ENCODE data around the gene DYNLT4.

Gene DYNLT4

DNA sequence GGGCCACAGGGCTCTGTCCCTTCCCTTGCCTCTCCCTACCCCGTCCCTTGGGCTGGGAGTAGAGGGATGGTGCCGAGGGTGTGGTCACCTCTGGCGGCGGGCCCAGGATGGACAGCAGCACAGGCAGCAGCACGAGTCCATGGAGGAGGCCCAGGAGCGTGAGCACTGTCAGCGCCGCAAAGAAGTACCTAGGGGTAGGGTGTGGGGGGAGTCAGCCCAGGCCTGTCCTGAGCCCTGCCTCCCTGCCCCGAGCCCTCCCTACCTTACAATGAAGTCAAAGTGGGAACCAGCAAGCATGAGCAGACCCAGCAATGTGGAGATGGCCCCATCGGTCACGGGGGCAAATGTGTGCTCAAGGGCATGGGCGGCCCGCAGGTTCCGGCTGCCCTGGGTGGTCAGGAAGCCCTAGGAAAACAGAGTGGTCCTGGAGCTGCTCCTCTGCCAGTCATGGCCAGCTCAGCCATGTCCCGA is 15.9 kb upstream of the DYNLT4 start:
- TF ChIP-seq, protein P1, sequence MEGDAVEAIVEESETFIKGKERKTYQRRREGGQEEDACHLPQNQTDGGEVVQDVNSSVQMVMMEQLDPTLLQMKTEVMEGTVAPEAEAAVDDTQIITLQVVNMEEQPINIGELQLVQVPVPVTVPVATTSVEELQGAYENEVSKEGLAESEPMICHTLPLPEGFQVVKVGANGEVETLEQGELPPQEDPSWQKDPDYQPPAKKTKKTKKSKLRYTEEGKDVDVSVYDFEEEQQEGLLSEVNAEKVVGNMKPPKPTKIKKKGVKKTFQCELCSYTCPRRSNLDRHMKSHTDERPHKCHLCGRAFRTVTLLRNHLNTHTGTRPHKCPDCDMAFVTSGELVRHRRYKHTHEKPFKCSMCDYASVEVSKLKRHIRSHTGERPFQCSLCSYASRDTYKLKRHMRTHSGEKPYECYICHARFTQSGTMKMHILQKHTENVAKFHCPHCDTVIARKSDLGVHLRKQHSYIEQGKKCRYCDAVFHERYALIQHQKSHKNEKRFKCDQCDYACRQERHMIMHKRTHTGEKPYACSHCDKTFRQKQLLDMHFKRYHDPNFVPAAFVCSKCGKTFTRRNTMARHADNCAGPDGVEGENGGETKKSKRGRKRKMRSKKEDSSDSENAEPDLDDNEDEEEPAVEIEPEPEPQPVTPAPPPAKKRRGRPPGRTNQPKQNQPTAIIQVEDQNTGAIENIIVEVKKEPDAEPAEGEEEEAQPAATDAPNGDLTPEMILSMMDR (IDR thresholded peaks at IDR 0.05; ENCODE audit: low read depth, low read length), result no peak
- no peaks in the 10 kb centered on the region for H3K9me3 ChIP-seq
- H3K36me3 ChIP-seq, result no peaks in the 10 kb centered on the region
- H3K27me3 ChIP-seq, result no peaks in the 10 kb centered on the region
- H3K4me1 ChIP-seq, result no peaks in the 10 kb centered on the region
- no peak overlapping the region for H3K4me3 ChIP-seq (ENCODE audit: low read depth, low read length)
- DNase-seq, result no peak

DNA sequence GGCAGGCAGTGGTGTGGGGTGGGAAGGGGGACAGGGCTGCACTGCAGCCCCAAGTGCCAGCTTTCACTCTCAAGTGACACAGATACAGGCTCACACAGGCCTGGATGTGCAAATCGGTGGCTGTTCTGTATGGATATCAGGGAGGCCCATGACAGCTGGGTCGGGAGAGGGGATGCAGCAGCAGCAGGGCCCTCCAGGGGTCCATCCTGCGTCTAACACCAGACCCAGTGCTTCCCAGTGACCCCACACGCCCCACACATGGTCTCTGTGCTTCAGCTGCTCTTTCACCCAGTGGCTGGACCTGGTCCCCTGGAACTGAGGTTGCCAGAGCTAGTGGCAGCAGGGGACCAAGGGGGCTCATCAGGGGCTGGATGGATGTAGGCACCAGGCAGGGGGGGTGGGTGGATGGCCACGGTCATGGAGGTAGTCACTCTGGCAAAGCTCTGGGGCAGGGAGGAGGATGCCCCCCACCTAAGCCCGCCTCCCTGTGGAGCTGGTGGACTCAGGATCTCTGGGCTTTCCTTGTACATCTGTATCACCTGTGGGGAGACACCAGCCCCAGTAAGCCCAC is 15.1 kb upstream of the DYNLT4 start:
- H3K27me3 ChIP-seq, result no peaks in the 10 kb centered on the region
- no peaks in the 10 kb centered on the region for H3K4me1 ChIP-seq
- H3K9me3 ChIP-seq, result no peaks in the 10 kb centered on the region
- no peaks in the 10 kb centered on the region for H3K36me3 ChIP-seq
- TF ChIP-seq, protein P1 (IDR thresholded peaks at IDR 0.05; ENCODE audit: low read depth, low read length), result no peak
- no peak for DNase-seq
- H3K4me3 ChIP-seq (ENCODE audit: low read depth, low read length), result no peak overlapping the region

DNA sequence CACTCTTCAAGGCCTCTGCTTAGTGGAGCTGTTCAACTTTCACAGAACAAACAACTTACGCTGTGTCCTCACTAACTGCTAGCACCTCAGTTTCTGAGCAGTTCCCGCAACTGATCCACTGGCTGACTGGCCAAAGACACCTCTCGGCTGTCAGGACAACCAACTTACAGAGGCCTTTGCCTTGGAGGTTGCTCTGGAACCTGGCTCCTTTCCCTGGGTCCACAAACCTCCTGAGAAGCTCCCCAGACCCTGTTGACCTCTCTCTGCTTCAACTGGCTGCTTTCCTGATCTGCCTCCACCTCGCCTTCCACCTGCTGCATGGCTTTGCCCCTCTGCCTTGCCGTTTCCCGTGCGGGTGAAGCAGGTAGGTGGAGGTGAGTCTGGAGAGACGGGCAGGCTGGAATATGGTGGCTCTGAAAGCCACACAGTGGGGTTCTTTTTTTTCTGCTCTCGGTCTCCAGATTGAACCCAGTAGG is 14.1 kb upstream of the DYNLT4 start:
- H3K4me3 ChIP-seq (ENCODE audit: low read depth, low read length), result no peak overlapping the region
- no peaks in the 10 kb centered on the region for H3K4me1 ChIP-seq
- TF ChIP-seq, protein P1 (IDR thresholded peaks at IDR 0.05; ENCODE audit: low read depth, low read length), result no peak
- no peak for DNase-seq
- no peaks in the 10 kb centered on the region for H3K9me3 ChIP-seq
- no peaks in the 10 kb centered on the region for H3K27me3 ChIP-seq
- H3K36me3 ChIP-seq, result no peaks in the 10 kb centered on the region

DNA sequence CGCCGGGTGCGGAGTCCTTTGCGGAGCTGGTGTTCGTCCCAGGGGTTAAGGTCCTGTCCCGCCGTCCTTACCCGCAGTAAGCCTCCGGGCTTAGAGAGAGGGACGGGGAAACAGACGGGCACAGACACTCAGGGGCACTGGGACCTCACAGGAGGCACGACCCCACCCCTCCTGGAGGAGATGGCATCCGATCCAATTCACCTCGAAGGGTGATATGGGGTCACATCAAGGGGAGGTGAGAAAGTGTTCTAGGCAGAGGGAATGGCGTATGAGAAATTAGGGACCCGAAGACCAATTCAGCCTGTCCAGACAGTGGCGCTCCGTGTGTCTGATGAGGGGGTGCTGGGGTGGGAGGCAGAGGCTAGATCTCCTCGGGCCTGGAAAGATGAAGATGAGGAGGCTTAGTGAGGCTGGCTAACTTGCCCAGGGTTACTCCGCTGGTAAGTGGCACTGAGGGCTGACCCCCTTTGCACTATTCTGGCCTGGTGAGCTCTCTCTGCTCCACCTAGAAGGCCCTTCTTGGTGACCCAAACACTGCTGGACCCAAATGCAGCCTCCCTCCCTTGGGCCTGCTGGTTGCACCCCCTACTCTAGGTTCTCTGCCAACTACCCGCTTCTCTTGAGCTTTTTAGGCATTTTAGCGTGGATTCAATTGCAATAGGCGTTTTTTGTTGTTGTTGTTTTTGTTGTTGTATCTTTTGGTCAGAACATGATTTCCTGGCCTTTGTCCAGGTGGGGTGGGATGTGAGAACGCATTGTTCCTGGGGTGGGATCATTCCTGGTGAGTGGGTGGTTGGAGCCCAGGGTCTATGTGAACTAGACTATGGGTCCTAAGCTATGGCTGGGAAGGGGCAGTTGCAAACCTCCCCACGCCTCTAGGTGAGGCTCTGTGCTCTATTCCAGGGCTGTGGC is 13.4 kb upstream of the DYNLT4 start:
- Histone ChIP-seq H3K4me3 (ENCODE audit: low read depth, low read length) (peak overlapping the region; percentile 55), H3K36me3 (no peaks in the 10 kb centered on the region), H3K4me1 (no peaks in the 10 kb centered on the region), H3K9me3 (no peaks in the 10 kb centered on the region), H3K27me3 (no peaks in the 10 kb centered on the region)
- no peak for DNase-seq
- TF ChIP-seq, protein P1 (IDR thresholded peaks at IDR 0.05; ENCODE audit: low read depth, low read length), result no peak

DNA sequence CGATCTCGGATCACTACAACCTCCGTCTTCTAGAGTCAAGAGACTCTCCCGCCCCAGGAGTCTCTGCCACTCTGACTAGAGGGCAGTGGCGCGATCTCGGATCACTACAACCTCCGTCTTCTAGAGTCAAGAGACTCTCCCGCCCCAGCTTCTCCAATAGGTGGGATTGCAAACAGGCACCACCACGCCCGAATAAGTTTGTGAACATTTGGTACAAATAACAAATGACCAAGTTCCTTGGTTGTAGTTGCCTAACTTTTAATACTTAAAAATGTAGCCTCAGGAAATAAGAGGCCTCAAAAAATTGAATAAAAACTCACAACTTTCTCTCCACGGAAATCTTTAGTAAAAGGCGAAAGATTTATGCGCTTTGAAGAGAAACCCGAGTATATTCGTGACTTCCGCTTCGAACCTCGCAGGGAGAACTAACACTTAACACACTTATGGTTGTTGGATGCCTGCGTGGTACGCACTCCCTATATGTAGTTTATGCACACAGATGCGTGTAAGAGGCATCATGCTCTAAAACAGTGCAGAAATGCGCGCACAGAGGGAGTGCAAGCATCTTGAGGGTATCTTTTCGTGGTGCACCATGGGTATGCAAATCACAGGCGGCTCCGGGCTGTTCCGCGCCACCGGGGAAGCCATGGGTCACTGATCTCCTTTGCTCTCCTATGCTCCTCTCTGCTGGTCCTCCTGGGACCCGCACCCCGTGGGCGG is 12.6 kb upstream of the DYNLT4 start:
- DNase-seq, result peak; percentile 73
- no peaks in the 10 kb centered on the region for H3K36me3 ChIP-seq
- H3K27me3 ChIP-seq, result no peaks in the 10 kb centered on the region
- TF ChIP-seq, protein P1 (IDR thresholded peaks at IDR 0.05; ENCODE audit: low read depth, low read length), result no peak
- H3K4me3 ChIP-seq (ENCODE audit: low read depth, low read length), result peak overlapping the region; percentile 55
- H3K4me1 ChIP-seq, result no peaks in the 10 kb centered on the region
- no peaks in the 10 kb centered on the region for H3K9me3 ChIP-seq

Measured in BE2C (cell line).